Mononuclear cell (primary cell): Measurements from ENCODE around the gene DHX57. TPM values are rescaled to one million over a fixed set of nuclear protein-coding genes. Genes with fewer than 3 reads are reported as not detected.
"Not testable (repeated sequence)": the region's sequence is repeated elsewhere in the genome, so short reads cannot be mapped to it uniquely, and the experiment has no call there.

Experiments
- H3K27me3 ChIP-seq: 2 replicates; pipeline ENCODE4 v1.6.0; 2011; ENCODE audit warnings: low read length, control low read depth; ENCODE audit not compliant: insufficient read depth
- H3K4me1 ChIP-seq: 2 replicates; pipeline ENCODE4 v1.5.1; 2011; ENCODE audit warnings: mild to moderate bottlenecking, low read length, control low read depth; ENCODE audit not compliant: insufficient read depth
- H3K4me3 ChIP-seq: 2 replicates; pipeline ENCODE4 v1.5.1; 2011; ENCODE audit warnings: mild to moderate bottlenecking, low read length, moderate library complexity
- H3K9me3 ChIP-seq: 2 replicates; pipeline ENCODE4 v1.5.1; 2011; ENCODE audit warnings: low read depth, mild to moderate bottlenecking, control low read depth, low read length
- total RNA-seq: library from RNA; depleted of rRNA; stranded (reverse); fragments of >200 nt; gene quantifications from one replicate; pipeline ENCODE4 v1.2.3, GENCODE V29; 2012

The DHX57 gene
- total RNA-seq, 1 donor = 19.2 TPM

DNA sequence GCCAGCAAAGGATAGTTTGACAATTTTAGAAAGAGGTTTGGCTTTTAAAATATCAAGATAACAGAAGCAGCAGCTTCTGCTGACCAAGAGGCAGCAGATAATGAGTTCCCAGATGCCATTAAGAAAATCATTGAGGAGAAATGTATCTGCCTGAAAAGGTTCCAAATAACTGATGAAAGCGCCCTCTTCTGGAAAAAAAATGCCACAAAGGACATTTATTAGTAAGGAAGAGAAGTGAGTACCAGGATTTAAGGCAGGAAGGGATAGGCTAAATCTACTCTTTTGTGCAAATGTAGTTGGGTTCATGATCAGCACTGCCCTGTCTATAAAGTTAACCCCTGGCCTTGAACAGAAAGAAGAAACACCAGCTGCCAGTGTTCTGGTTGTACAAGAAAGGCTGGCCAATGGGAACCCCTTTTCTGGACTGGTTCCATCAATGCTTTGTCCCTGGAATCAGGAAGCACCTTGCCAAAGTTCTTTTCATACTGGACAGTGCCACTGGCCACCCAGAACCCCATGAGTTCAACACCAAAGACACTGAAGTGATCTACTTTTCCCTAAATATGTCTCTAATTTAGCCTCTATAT is 40.6 kb downstream of the DHX57 start:
- peaks cover 89% of the 10 kb centered on the region for H3K4me1 ChIP-seq
- no peaks in the 10 kb centered on the region for H3K27me3 ChIP-seq
- H3K4me3 ChIP-seq = no peak overlapping the region
- H3K9me3 ChIP-seq = no peaks in the 10 kb centered on the region

DNA sequence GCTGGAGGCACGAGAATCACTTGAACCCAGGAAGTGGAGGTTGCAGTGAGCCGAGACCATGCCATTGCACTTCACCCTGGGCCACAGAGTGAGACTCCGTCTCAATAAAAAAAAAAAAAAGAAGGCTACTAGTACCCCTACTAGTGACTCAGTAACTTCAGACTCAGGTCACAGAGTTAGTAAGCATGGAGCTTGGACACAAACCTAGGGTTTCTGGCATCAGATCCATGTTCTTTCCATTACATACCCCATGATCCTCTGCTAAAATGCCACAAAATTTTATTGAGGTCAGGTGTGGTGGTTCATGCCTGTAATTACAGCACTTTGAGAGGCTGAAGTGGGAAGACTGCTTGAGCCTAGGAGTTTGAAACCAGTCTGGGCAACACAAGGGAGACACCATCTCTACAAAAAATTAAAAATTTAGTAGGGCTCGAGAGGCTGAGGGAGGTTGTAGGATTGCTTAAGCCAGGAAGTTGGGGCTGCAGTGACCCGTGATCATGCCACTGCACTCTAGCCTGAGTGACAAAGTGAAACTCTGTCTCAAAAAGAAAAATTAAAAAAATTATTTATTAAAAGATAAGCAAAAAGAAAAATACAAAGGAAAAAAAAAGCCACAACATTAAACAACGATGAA is 45.1 kb downstream of the DHX57 start:
- Histone ChIP-seq H3K4me3 (no peak overlapping the region), H3K9me3 (no peaks in the 10 kb centered on the region), H3K4me1 (peaks cover 60% of the 10 kb centered on the region), H3K27me3 (no peaks in the 10 kb centered on the region)

DNA sequence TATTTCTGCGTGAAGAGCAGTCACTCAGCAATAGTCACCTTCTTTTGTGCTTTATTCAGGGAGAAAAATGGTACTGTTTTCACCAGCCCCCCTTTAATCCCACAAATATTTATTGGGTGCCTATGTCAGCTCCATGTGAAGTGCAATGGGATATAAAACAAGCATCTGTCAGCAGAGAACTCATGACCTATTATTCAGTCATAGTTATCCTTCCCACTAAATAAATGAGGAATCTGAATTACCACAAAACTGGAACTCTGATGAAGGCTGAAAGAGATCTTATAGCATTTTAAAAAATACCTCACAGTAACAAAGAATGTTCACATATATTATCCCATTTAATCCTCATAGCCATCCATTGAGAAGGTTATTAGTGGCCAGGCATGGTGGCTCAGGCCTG is 45.8 kb downstream of the DHX57 start:
- Histone ChIP-seq H3K9me3 (no peaks in the 10 kb centered on the region), H3K4me1 (peaks cover 53% of the 10 kb centered on the region), H3K4me3 (no peak overlapping the region), H3K27me3 (no peaks in the 10 kb centered on the region)

DNA sequence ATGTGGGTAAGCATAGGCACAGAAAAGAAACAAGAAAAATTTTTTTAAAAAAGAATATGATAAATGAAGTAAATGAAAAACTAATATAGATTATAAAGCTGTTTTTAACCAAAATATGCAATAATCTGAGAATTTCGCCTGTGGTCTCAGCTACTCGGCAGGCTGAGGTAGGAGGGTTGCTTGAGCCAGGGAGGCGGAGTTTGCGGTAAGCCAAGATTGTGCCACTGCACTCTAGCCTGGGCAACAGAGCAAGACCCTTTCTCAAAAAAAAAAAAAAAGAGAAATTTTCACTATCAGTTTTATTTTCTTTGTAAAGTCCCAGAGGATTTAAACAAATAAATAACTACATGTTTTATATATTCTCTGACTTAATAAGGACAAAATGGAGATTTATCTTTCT is 47.3 kb downstream of the DHX57 start:
- peaks cover 40% of the 10 kb centered on the region for H3K4me1 ChIP-seq
- no peaks in the 10 kb centered on the region for H3K9me3 ChIP-seq
- no peak overlapping the region for H3K4me3 ChIP-seq
- no peaks in the 10 kb centered on the region for H3K27me3 ChIP-seq

- H3K4me3 ChIP-seq, H3K27me3 ChIP-seq: not testable (repeated sequence)
- peaks cover 34% of the 10 kb centered on the region for H3K4me1 ChIP-seq
These were observed 48.1 kb downstream of the DHX57 start for GRCh38 chr2:38827539-38828145.

GRCh38 chr2:38825956-38826355 is 49.8 kb downstream of the DHX57 start:
- Histone ChIP-seq H3K4me3 (no peak overlapping the region), H3K4me1 (peaks cover 19% of the 10 kb centered on the region), H3K9me3 (no peaks in the 10 kb centered on the region), H3K27me3 (no peaks in the 10 kb centered on the region)

More at GRCh38 chr2:38827539-38828145, 48.1 kb downstream of the DHX57 start:
- not testable (repeated sequence) for H3K9me3 ChIP-seq

DNA sequence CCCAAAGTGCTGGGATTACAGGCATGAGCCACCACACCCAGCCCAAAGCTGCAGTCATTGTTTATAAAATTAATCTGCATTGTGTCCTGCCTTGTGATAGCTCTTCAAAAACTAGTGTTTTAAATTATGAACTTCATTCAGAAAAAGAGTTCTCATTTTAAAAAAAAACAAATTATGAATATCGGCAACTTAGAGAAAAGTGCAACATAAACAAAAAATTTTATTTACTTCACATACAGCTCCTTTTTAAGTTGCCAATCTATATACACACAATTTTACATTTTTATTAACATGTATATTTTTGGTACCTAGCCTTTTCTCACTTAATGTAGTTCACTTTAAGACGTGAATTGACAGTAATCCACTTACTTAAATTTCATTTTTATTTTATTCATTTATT is 50.8 kb downstream of the DHX57 start:
- H3K9me3 ChIP-seq = no peaks in the 10 kb centered on the region
- no peak overlapping the region for H3K4me3 ChIP-seq
- peaks cover 10% of the 10 kb centered on the region for H3K4me1 ChIP-seq
- no peaks in the 10 kb centered on the region for H3K27me3 ChIP-seq

DNA sequence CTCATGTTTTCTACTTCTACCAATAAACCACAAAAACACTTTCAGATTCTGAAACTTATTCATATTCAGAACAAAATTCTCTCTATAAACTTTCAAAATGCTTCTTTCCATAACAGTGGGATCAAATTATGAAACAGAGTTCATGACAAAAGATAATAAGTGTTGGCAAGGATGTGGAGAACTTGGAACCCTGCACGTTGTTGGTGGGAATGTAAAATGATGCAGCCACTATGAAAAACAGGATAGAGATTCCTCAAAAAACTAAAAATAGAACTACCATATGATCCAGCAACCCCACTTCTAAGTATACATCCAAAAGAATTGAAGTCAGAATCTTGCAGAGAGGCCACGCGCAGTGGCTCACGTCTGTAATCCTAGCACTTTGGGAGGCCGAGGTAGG is 52.3 kb downstream of the DHX57 start:
- Histone ChIP-seq H3K4me1 (peaks cover 8% of the 10 kb centered on the region), H3K9me3 (no peaks in the 10 kb centered on the region), H3K27me3 (no peaks in the 10 kb centered on the region), H3K4me3 (no peak overlapping the region)

GRCh38 chr2:38818565-38818964 is 57.2 kb downstream of the DHX57 start:
- no peaks in the 10 kb centered on the region for H3K27me3 ChIP-seq
- H3K9me3 ChIP-seq = no peaks in the 10 kb centered on the region
- no peaks in the 10 kb centered on the region for H3K4me1 ChIP-seq

GRCh38 chr2:38815936-38816335 is 59.8 kb downstream of the DHX57 start:
- Histone ChIP-seq H3K9me3 (no peaks in the 10 kb centered on the region), H3K27me3 (no peaks in the 10 kb centered on the region), H3K4me1 (no peaks in the 10 kb centered on the region), H3K4me3 (no peak overlapping the region)

More at GRCh38 chr2:38818565-38818964, 57.2 kb downstream of the DHX57 start:
- no peak overlapping the region for H3K4me3 ChIP-seq

DNA sequence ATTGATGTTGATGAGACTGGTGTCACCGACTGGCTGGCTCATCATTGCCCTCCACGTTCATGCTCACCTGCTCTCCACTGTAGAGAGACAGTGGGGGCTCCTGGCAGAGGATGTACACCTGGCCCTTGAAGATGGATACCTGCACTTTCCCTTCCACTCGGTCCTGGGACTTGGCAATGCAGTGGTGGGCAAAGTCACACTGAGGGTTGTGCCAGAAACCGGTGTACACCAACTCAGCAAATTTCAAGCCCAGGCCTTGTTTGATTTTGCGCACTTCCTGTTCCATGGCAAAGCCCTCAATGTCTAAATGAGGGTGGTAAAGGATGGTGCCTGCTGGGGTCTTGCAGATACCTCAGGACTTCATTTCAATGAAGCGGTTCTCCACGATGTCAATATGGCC is 65.2 kb downstream of the DHX57 start:
- no peak overlapping the region for H3K4me3 ChIP-seq
- H3K9me3 ChIP-seq = no peaks in the 10 kb centered on the region
- H3K4me1 ChIP-seq = peaks cover 17% of the 10 kb centered on the region
- H3K27me3 ChIP-seq = no peaks in the 10 kb centered on the region

GRCh38 chr2:38808677-38809076 is 67.1 kb downstream of the DHX57 start:
- Histone ChIP-seq H3K4me1 (peaks cover 17% of the 10 kb centered on the region), H3K4me3 (no peak overlapping the region), H3K9me3 (no peaks in the 10 kb centered on the region), H3K27me3 (no peaks in the 10 kb centered on the region)

- no peaks in the 10 kb centered on the region for H3K9me3 ChIP-seq
- peaks cover 17% of the 10 kb centered on the region for H3K4me1 ChIP-seq
- no peak overlapping the region for H3K4me3 ChIP-seq
- H3K27me3 ChIP-seq = no peaks in the 10 kb centered on the region
These were observed 69.0 kb downstream of the DHX57 start for GRCh38 chr2:38806733-38807059.

GRCh38 chr2:38806015-38806732 is 69.6 kb downstream of the DHX57 start:
- Histone ChIP-seq H3K9me3 (no peaks in the 10 kb centered on the region), H3K4me3 (no peak overlapping the region), H3K27me3 (no peaks in the 10 kb centered on the region), H3K4me1 (peaks cover 17% of the 10 kb centered on the region)

DNA sequence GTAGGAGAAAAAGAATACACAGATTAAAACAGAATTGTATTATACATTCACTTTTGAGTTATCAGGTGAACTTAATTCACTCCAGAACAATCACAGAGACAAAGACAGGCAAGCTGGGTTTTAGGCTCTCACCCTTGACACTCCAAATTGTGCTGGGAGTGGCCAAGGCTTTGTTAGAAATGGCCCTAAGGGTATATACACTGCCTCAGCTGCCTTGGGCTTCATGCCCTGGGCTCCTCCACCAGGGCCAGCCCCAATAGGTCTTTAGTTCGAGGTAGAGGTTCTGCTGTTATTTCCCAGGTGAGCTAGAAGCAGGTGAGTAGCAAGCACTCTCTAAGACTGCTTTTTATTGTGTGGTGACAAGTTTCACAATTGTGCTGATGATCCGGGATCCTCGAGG is 77.8 kb downstream of the DHX57 start:
- H3K4me3 ChIP-seq = no peak overlapping the region
- H3K27me3 ChIP-seq = no peaks in the 10 kb centered on the region
- no peaks in the 10 kb centered on the region for H3K4me1 ChIP-seq
- no peaks in the 10 kb centered on the region for H3K9me3 ChIP-seq
